Suprapubic skin (tissue), 4 donors: ENCODE data around the gene FGF12. TPM values are rescaled to one million over a fixed set of nuclear protein-coding genes. Genes with fewer than 3 reads are reported as not detected.

ENCODE experiments used
- DNase-seq, 2 donors: peaks; one replicate each; pipeline ENCODE4 v3.0.0-alpha.2; 2019; ENCODE audit warnings: low spot score in 2 of 2
- H3K27ac ChIP-seq: fragments of 200-600 bp; sonication (generic); one replicate; pipeline ENCODE4 v1.5.1; 2019
- H3K27me3 ChIP-seq: fragments of 200-600 bp; sonication (generic); one replicate; pipeline ENCODE4 v1.5.1; 2019
- H3K36me3 ChIP-seq: fragments of 200-600 bp; sonication (generic); one replicate; pipeline ENCODE4 v1.5.1; 2019
- H3K4me1 ChIP-seq: fragments of 200-600 bp; sonication (generic); one replicate; pipeline ENCODE4 v1.5.1; 2019
- H3K4me3 ChIP-seq: fragments of 200-600 bp; sonication (generic); one replicate; pipeline ENCODE4 v1.5.1; 2019; ENCODE audit warnings: mild to moderate bottlenecking
- H3K9me3 ChIP-seq: fragments of 200-600 bp; sonication (generic); one replicate; pipeline ENCODE4 v1.5.1; 2019
- CTCF ChIP-seq, 2 donors: fragments of 200-600 bp in 1 of 2; fragments of 450-650 bp in 1 of 2; sonication (generic) in 1 of 2; IDR thresholded peaks; one replicate each; pipeline ENCODE4 v1.5.1; 2016 to 2019; ENCODE audit warnings: antibody characterized with exemption in 2 of 2, mild to moderate bottlenecking in 1 of 2, moderate library complexity in 1 of 2
- EP300 ChIP-seq: sonication (generic); formaldehyde crosslinking; IDR thresholded peaks from one replicate; pipeline ENCODE4 v1.6.1; 2017; ENCODE audit warnings: antibody characterized with exemption
- POLR2A ChIP-seq, 2 donors: fragments of 450-650 bp; IDR thresholded peaks; one replicate each; pipeline ENCODE4 v1.6.1; 2017; ENCODE audit warnings: antibody characterized with exemption in 2 of 2, mild to moderate bottlenecking in 2 of 2, moderate library complexity in 2 of 2
- POLR2AphosphoS5 ChIP-seq, 3 donors: sonication (generic); formaldehyde crosslinking; IDR thresholded peaks; one replicate each; pipeline ENCODE4 v1.6.1; 2017; ENCODE audit warnings: antibody characterized with exemption in 3 of 3
- WGBS: methylation state at CpG from one replicate; pipeline ENCODE4 v1.1.5; 2018; 5-methylcytosine and 5-hydroxymethylcytosine counted together
- total RNA-seq, 4 donors: library from RNA; depleted of rRNA; stranded (reverse); fragments of >200 nt; gene quantifications; one replicate each; pipeline ENCODE4 v1.1.0, GENCODE V29; 2016

FGF12 gene
- total RNA-seq, 4 donors from 2014 or later = 1.5 to 3.6 (median 1.6) TPM

DNA sequence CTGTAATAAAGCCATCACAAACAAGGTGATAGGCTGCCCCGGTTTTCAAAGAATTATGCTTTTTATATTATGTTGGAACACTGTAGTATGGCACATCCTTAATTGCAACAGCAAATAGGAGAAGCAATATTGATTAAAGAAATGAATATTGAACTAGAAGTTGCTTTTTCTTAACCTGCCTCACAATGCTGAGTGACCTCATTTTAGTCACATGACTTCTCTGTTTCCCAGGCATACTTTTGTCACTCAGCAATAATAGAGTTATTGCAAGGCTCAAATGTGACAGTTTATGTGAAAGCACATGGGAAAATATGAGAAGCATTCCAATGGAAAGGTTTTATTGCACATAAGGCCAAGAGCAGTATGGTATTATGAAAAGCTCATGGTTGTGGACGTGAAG is 400.7 kb downstream of the FGF12 start:
- no peak overlapping the region for H3K27ac ChIP-seq
- H3K4me1 ChIP-seq = no peaks in the 10 kb centered on the region
- DNase-seq = no peak
- WGBS = 69% methylated on average over 2 of the region's 2 CpGs
- H3K27me3 ChIP-seq = no peaks in the 10 kb centered on the region
- no peaks in the 10 kb centered on the region for H3K9me3 ChIP-seq
- H3K36me3 ChIP-seq = no peaks in the 10 kb centered on the region
- TF ChIP-seq CTCF (IDR thresholded peaks at IDR 0.05) = no peak
- no peak for TF ChIP-seq POLR2A (IDR thresholded peaks at IDR 0.05)
- TF ChIP-seq EP300 = no peak
- TF ChIP-seq POLR2AphosphoS5 (IDR thresholded peaks at IDR 0.05) = no peak
- H3K4me3 ChIP-seq = no peak overlapping the region

GRCh38 chr3:192317564-192317963 is 409.8 kb downstream of the FGF12 start:
- no peaks in the 10 kb centered on the region for H3K36me3 ChIP-seq
- DNase-seq = no peak
- no peaks in the 10 kb centered on the region for H3K4me1 ChIP-seq
- 89% methylated on average over 2 of the region's 2 CpGs for WGBS
- no peak overlapping the region for H3K27ac ChIP-seq
- H3K27me3 ChIP-seq = no peaks in the 10 kb centered on the region
- TF ChIP-seq POLR2A (IDR thresholded peaks at IDR 0.05) = no peak
- TF ChIP-seq CTCF (IDR thresholded peaks at IDR 0.05) = no peak
- no peak for TF ChIP-seq POLR2AphosphoS5 (IDR thresholded peaks at IDR 0.05)
- no peak for TF ChIP-seq EP300
- H3K4me3 ChIP-seq = no peak overlapping the region
- H3K9me3 ChIP-seq = no peaks in the 10 kb centered on the region

- no peak for DNase-seq
- Histone ChIP-seq H3K9me3 (no peaks in the 10 kb centered on the region), H3K36me3 (no peaks in the 10 kb centered on the region), H3K4me1 (no peaks in the 10 kb centered on the region), H3K4me3 (no peak overlapping the region), H3K27ac (no peak overlapping the region), H3K27me3 (no peaks in the 10 kb centered on the region)
- TF ChIP-seq POLR2A (IDR thresholded peaks at IDR 0.05) (no peak), CTCF (IDR thresholded peaks at IDR 0.05) (no peak), POLR2AphosphoS5 (IDR thresholded peaks at IDR 0.05) (no peak), EP300 (no peak)
These were observed 413.7 kb downstream of the FGF12 start for GRCh38 chr3:192313605-192314004.

DNA sequence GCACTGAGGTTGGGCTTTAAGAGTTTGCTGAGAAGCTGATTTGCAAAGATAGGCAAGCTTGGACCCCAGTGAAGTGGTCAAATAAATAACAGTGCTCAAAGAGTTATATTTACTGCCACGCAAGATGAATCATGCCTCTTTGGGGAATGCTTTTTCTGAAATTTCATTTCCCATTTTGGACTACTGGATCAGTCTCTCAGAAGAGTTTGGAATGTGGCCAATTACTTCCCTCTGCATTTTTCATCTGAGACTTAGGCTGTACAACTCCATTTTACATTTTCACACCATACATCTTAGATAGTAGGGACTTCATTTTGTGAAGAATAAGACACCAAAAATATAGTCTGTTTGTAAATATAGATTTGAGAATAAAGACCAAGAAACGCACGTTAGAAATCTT is 419.7 kb downstream of the FGF12 start:
- no peaks in the 10 kb centered on the region for H3K4me1 ChIP-seq
- WGBS = 81% methylated on average over 3 of the region's 3 CpGs
- no peaks in the 10 kb centered on the region for H3K9me3 ChIP-seq
- no peak for DNase-seq
- H3K36me3 ChIP-seq = no peaks in the 10 kb centered on the region
- H3K4me3 ChIP-seq = no peak overlapping the region
- TF ChIP-seq POLR2A (IDR thresholded peaks at IDR 0.05) (no peak), CTCF (IDR thresholded peaks at IDR 0.05) (no peak), POLR2AphosphoS5 (IDR thresholded peaks at IDR 0.05) (no peak), EP300 (no peak)
- no peaks in the 10 kb centered on the region for H3K27me3 ChIP-seq
- no peak overlapping the region for H3K27ac ChIP-seq

DNA sequence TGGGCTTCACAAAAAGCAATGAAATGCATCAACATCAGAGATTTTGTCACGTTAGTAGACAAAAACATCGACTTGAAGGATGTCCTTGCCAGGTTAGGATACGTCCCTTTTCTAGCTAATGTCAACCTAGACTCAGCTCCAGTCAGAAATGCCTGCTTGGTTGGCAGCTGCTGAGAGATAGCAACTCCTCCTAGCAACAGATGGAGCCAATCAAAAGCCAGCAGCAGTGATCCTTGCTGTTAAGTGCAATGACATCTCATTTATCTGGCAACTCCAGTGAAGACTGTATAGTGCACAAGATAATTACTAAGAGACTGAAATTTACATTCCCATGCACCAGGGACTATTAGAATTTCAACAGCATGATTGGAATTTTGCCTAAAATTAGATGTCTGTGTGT is 424.1 kb downstream of the FGF12 start:
- H3K27me3 ChIP-seq = no peaks in the 10 kb centered on the region
- 70% methylated on average over 3 of the region's 3 CpGs for WGBS

DNA sequence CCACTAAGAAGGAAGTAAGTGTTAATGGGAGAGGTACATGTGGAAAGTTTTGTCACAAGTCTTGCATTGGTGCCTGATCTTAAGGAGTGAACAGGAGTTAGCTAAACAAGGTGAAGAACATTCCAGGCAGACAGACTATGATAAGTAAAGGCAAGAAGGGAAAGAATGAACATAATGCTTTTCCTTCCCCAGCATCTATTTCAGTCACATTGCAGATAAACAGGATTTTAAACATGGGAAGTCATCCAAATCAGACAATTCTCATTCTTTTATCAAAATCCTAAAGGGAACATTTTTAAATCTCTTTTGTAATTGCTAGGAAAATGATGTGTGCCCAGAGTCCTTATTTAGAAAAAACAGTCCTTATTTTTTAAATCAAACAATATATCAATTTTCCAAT is 424.6 kb downstream of the FGF12 start:
- Histone ChIP-seq H3K4me3 (no peak overlapping the region), H3K36me3 (no peaks in the 10 kb centered on the region), H3K9me3 (no peaks in the 10 kb centered on the region), H3K27me3 (no peaks in the 10 kb centered on the region), H3K27ac (no peak overlapping the region), H3K4me1 (no peaks in the 10 kb centered on the region)
- no peak for TF ChIP-seq CTCF (IDR thresholded peaks at IDR 0.05)
- no peak for TF ChIP-seq POLR2AphosphoS5 (IDR thresholded peaks at IDR 0.05)
- no peak for TF ChIP-seq EP300
- TF ChIP-seq POLR2A (IDR thresholded peaks at IDR 0.05) = no peak
- no peak for DNase-seq

More for the DNA sequence above, 424.1 kb downstream of the FGF12 start:
- H3K36me3 ChIP-seq = no peaks in the 10 kb centered on the region
- TF ChIP-seq EP300 = no peak
- no peaks in the 10 kb centered on the region for H3K9me3 ChIP-seq
- no peak overlapping the region for H3K27ac ChIP-seq
- no peak overlapping the region for H3K4me3 ChIP-seq
- H3K4me1 ChIP-seq = no peaks in the 10 kb centered on the region
- no peak for DNase-seq
